ENCODE measurements around the gene CTSH.
A peak's percentile ranks its signal among the peaks of the same experiment; 100 is the strongest.

The CTSH gene

DNA sequence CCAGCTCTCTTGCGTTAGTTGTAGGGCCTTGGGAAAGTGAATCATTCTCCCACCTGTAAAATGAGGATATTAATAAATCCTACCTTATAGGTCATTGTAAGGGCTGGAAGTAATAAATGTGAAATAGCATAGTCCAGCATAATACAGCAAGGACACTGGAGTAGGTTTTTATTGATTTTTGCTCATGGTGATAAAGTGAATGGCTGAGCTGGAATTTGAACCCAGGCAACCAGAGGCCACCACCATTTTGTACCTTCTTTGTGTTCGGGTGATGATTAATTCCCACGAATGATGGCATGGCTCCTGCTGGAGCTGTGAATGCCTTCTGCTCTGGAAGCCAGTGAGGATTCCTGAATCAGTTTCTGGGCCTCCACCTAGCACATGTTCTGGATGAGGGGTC lies 31.8 kb downstream of the CTSH start:
- TF ChIP-seq CTCF (IDR thresholded peaks at IDR 0.05; ENCODE audit: insufficient read depth, low read depth, low read length, missing control alignments) = no peak
- H3K4me3 ChIP-seq (ENCODE audit: low read depth, low read length) = no peak overlapping the region
- DNase-seq (ENCODE audit: low read depth) = no peak

DNA sequence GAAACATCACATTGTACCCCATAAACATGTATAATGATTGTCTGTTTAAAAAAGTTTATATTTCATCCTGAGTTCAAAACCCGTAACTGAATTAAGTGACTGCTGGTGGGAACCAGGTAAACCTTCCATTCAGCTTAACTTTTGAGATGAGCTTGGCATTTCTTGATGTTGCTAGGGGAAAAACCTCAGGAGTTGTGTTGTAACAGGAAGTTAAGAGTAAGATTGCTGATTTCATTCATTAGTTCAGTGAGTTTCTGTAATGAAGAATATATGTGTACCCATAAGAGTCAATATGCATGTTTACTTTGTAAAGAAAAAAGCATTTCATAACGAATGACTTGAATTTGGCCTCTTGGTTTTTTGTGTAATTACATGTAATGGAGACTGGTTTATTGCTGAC lies 32.5 kb downstream of the CTSH start:
- DNase-seq (ENCODE audit: low read depth) = no peak
- no peak overlapping the region for H3K4me3 ChIP-seq (ENCODE audit: low read depth, low read length)
- no peak for TF ChIP-seq CTCF (IDR thresholded peaks at IDR 0.05; ENCODE audit: insufficient read depth, low read depth, low read length, missing control alignments)

DNA sequence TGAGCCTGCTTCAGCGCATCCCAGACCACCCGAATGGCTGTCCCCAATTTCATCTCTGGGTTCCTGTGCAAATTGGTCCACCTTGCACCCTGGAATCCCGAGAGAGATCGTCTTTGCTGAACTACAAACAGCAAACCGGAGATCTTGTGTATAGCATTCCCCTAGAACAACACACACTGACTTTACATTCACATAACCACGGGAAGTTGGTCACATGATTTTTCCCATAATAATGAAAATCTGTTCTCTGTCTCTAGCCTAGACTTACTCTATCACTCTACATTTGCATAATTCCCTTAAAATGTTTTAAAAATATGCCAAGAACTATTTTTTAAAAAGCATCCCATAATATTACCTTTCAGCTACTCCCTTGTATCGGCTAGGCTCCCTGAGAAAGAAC lies 34.6 kb downstream of the CTSH start:
- no peak for TF ChIP-seq CTCF (IDR thresholded peaks at IDR 0.05; ENCODE audit: insufficient read depth, low read depth, low read length, missing control alignments)
- DNase-seq (ENCODE audit: low read depth) = no peak
- no peak overlapping the region for H3K4me3 ChIP-seq (ENCODE audit: low read depth, low read length)

DNA sequence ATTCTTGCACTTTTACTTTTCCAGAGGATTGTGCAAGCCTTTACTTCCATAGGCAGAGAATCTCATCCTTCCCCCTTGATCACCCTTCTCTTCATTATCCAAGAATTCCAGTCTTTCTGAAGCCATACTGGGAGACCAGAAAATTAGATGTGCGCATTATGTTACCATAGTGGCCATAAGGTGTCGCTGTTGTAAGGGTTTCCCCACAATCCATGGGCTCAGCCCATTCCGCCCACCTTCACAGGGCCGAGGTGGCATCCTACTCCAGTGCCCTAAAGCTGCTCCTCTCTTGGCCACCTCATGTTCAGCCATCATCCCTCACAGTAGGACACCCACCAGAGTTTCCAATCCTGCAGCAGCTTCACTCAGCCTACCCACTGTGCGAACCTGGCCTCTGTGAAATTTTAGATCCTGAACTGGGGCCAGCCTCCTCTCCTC lies 35.0 kb downstream of the CTSH start:
- no peak overlapping the region for H3K4me3 ChIP-seq (ENCODE audit: low read depth, low read length)
- peak; percentile 60 for DNase-seq (ENCODE audit: low read depth)
- peak; percentile 75 for TF ChIP-seq CTCF (IDR thresholded peaks at IDR 0.05; ENCODE audit: insufficient read depth, low read depth, low read length, missing control alignments)

- no peak overlapping the region for H3K4me3 ChIP-seq (ENCODE audit: low read depth, low read length)
- no peak for TF ChIP-seq CTCF (IDR thresholded peaks at IDR 0.05; ENCODE audit: insufficient read depth, low read depth, low read length, missing control alignments)
- no peak for DNase-seq (ENCODE audit: low read depth)
These were observed 35.6 kb downstream of the CTSH start for GRCh38 chr15:78909160-78909695.

GRCh38 chr15:78907577-78907976 lies 37.3 kb downstream of the CTSH start:
- TF ChIP-seq CTCF (IDR thresholded peaks at IDR 0.05; ENCODE audit: insufficient read depth, low read depth, low read length, missing control alignments) = peak; percentile 21
- DNase-seq (ENCODE audit: low read depth) = no peak
- H3K4me3 ChIP-seq (ENCODE audit: low read depth, low read length) = no peak overlapping the region

GRCh38 chr15:78906316-78906620 lies 38.6 kb downstream of the CTSH start:
- no peak for TF ChIP-seq CTCF (IDR thresholded peaks at IDR 0.05; ENCODE audit: insufficient read depth, low read depth, low read length, missing control alignments)
- H3K4me3 ChIP-seq (ENCODE audit: low read depth, low read length) = no peak overlapping the region
- DNase-seq (ENCODE audit: low read depth) = no peak

All from GM12865 (cell line).